ENCODE measurements around the gene WDR76.
A peak's percentile ranks its signal among the peaks of the same experiment; 100 is the strongest.

The WDR76 gene

GRCh38 chr15:43879386-43880355, 52.9 kb downstream of the WDR76 start:
- TF ChIP-seq, protein P1, sequence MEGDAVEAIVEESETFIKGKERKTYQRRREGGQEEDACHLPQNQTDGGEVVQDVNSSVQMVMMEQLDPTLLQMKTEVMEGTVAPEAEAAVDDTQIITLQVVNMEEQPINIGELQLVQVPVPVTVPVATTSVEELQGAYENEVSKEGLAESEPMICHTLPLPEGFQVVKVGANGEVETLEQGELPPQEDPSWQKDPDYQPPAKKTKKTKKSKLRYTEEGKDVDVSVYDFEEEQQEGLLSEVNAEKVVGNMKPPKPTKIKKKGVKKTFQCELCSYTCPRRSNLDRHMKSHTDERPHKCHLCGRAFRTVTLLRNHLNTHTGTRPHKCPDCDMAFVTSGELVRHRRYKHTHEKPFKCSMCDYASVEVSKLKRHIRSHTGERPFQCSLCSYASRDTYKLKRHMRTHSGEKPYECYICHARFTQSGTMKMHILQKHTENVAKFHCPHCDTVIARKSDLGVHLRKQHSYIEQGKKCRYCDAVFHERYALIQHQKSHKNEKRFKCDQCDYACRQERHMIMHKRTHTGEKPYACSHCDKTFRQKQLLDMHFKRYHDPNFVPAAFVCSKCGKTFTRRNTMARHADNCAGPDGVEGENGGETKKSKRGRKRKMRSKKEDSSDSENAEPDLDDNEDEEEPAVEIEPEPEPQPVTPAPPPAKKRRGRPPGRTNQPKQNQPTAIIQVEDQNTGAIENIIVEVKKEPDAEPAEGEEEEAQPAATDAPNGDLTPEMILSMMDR (IDR thresholded peaks at IDR 0.05; ENCODE audit: insufficient read depth, low read depth, low read length, missing control alignments) = no peak
- DNase-seq (ENCODE audit: low read depth) = no peak
- H3K4me3 ChIP-seq (ENCODE audit: low read depth, low read length) = no peak overlapping the region

DNA sequence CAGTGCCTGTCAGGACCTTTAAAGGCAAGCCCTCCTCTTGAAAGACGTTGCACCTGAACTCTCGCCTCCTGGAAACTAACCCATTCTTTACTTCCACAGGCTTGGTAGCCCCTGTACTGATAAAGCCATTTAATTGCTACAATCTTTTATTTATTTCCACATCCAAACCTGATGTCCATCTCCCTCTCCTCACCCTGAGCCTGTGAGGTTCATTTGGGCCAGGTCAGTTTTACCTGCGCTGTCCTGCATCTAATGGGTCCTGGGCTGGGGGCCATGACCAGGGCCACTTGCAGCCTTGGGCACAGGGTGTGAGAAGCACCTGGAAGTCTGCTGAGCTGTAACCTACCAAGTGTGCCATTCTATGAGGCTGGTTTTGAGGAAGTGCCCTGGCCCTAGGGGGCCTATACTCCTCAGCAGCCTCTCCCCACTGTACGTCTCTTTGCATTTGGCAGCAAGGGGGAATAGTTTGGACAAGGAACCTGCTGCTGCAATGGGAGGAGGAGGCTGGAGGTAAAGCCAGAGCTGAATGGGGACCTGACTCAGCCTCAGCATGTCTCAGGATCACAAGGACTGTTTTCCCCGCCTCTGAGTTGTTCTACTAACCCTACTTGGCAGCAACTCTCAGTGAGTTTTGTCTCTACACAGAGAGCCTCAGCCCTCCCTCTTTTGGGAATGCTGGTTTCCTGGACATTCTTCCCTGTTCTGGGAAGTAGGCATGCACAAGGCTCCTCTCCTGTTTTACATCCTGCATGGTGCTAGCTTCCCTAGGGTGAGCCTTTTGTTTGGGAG, 53.8 kb downstream of the WDR76 start:
- DNase-seq (ENCODE audit: low read depth) = no peak
- TF ChIP-seq, protein P1 (IDR thresholded peaks at IDR 0.05; ENCODE audit: insufficient read depth, low read depth, low read length, missing control alignments) = no peak

DNA sequence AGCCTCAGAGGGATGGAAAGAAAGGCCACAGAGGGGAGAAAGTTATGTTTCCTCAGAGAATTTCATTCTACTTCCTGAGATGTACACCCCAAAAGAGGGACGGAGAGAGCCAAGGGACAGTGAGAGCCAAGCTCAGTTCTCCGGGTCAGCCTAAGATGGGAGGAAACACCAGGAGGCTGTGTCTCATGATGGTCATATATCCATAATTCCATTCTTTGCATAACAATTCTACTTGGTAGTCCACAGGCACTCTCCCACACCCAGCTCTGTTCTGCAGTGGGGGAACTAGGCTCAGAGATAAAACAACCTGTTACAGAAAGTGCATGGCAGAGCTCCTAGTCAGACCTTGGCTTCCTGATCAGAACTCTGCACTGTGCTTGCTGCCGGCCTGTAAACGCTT, 54.4 kb downstream of the WDR76 start:
- DNase-seq (ENCODE audit: low read depth) = no peak
- H3K4me3 ChIP-seq (ENCODE audit: low read depth, low read length) = no peak overlapping the region
- TF ChIP-seq, protein P1 (IDR thresholded peaks at IDR 0.05; ENCODE audit: insufficient read depth, low read depth, low read length, missing control alignments) = no peak

More for the DNA sequence above, 53.8 kb downstream of the WDR76 start:
- no peak overlapping the region for H3K4me3 ChIP-seq (ENCODE audit: low read depth, low read length)

DNA sequence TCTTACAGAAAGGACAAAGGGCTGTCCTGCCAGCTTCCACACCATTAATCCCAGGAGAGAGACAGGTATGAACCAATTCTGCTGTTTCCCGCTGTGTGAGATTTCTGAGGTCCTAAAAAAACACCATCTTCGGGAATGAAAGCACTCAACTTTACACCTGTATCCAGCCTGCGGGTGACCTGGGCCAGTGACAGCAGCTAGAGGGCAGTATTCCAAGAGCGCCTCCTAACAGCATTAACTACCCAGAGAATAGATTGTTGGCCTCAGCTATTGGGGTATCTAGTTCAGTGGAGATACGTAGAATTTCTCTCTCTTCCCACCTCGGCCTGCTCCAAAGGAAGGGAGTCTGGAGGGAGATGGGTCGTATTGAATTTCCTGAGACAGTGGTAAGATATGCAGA, 55.1 kb downstream of the WDR76 start:
- peak; percentile 16 for DNase-seq (ENCODE audit: low read depth)
- TF ChIP-seq, protein P1 (IDR thresholded peaks at IDR 0.05; ENCODE audit: insufficient read depth, low read depth, low read length, missing control alignments) = peak; percentile 43
- H3K4me3 ChIP-seq (ENCODE audit: low read depth, low read length) = no peak overlapping the region

- TF ChIP-seq, protein P1 (IDR thresholded peaks at IDR 0.05; ENCODE audit: insufficient read depth, low read depth, low read length, missing control alignments) = no peak
- no peak overlapping the region for H3K4me3 ChIP-seq (ENCODE audit: low read depth, low read length)
- DNase-seq (ENCODE audit: low read depth) = no peak
Measured at GRCh38 chr15:43883571-43883970, 56.8 kb downstream of the WDR76 start.

GRCh38 chr15:43886558-43886957, 59.8 kb downstream of the WDR76 start:
- no peak overlapping the region for H3K4me3 ChIP-seq (ENCODE audit: low read depth, low read length)
- TF ChIP-seq, protein P1 (IDR thresholded peaks at IDR 0.05; ENCODE audit: insufficient read depth, low read depth, low read length, missing control alignments) = no peak
- no peak for DNase-seq (ENCODE audit: low read depth)
